Upper lobe of left lung (tissue), 6 donors: ENCODE measurements around the gene ADORA3. TPM values are rescaled to one million over a fixed set of nuclear protein-coding genes. Genes with fewer than 3 reads are reported as not detected.

Source experiments
- ATAC-seq, 2 donors: fragments of 200-7000 bp; cut with Tn5 transposase; one replicate each; pipeline ENCODE4 v1.9.1; 2022; ENCODE audit warnings: mild to moderate bottlenecking in 2 of 2, moderate library complexity in 2 of 2; ENCODE audit not compliant: low FRiP score in 2 of 2
- DNase-seq, 2 donors: peaks; one replicate each; pipeline ENCODE4 v3.0.0-alpha.2; 2019 to 2020
- H3K27ac ChIP-seq, 4 donors: fragments of 200-600 bp; sonication (generic); one replicate each; pipeline ENCODE4 v1.5.1; 2016 to 2019
- H3K27me3 ChIP-seq, 4 donors: fragments of 200-600 bp; sonication (generic); one replicate each; pipeline ENCODE4 v1.5.1; 2017 to 2019
- H3K36me3 ChIP-seq, 4 donors: fragments of 200-600 bp; sonication (generic); one replicate each; pipeline ENCODE4 v1.5.1; 2016 to 2019
- H3K4me1 ChIP-seq, 4 donors: fragments of 200-600 bp; sonication (generic); one replicate each; pipeline ENCODE4 v1.5.1; 2018 to 2019
- H3K4me3 ChIP-seq, 4 donors: fragments of 200-600 bp; sonication (generic); one replicate each; pipeline ENCODE4 v1.5.1; 2017 to 2019; ENCODE audit warnings: mild to moderate bottlenecking in 2 of 4, moderate library complexity in 1 of 4
- H3K9me3 ChIP-seq, 4 donors: fragments of 200-600 bp; sonication (generic); one replicate each; pipeline ENCODE4 v1.5.1; 2018 to 2019
- CTCF ChIP-seq, 6 experiments: fragments of 450-650 bp in 4 of 6; fragments of 200-600 bp in 2 of 6; sonication (generic) in 2 of 6; IDR thresholded peaks; one replicate each; pipeline ENCODE4 v1.5.1; 2016 to 2019; ENCODE audit warnings: antibody characterized with exemption in 6 of 6
- EP300 ChIP-seq, 4 donors: sonication (generic); formaldehyde crosslinking; IDR thresholded peaks; one replicate each; pipeline ENCODE4 v1.5.1; 2017; ENCODE audit warnings: antibody characterized with exemption in 4 of 4, control low read depth in 2 of 4
- POLR2A ChIP-seq, 4 donors: fragments of 450-650 bp; IDR thresholded peaks; one replicate each; pipeline ENCODE4 v1.5.1; 2016 to 2017; ENCODE audit warnings: antibody characterized with exemption in 4 of 4, mild to moderate bottlenecking in 2 of 4
- POLR2AphosphoS5 ChIP-seq, 2 donors: sonication (generic); formaldehyde crosslinking; IDR thresholded peaks; one replicate each; pipeline ENCODE4 v1.5.1; 2017; ENCODE audit warnings: antibody characterized with exemption in 2 of 2
- WGBS, 2 donors: methylation state at CpG; one replicate each; pipeline ENCODE4 v1.1.5; 2017 to 2018; 5-methylcytosine and 5-hydroxymethylcytosine counted together
- total RNA-seq, 6 donors: library from RNA; depleted of rRNA in 4 of 6; stranded (reverse); fragments of >200 nt in 4 of 6; gene quantifications; one replicate each; pipeline versions ENCODE4 v1.1.0 to v1.2.1, GENCODE V29; 2016 to 2021
- donor health status: DM: no; HTN: no; CAD: no; lungs with moderate emphysema.
- donor health status: DM: no; HTN: yes; CAD: no; lungs with severe emphysema.

ADORA3 gene
- total RNA-seq, 6 donors from 2014 or later = 2.1 to 10.0 (median 7.3) TPM

GRCh38 chr1:111501645-111502044, 1.8 kb downstream of the ADORA3 start:
- Histone ChIP-seq H3K9me3 (no peaks in the 10 kb centered on the region), H3K4me3 (peak overlapping the region in 1 of 4 donors; percentile 7), H3K27me3 (no peaks in the 10 kb centered on the region), H3K36me3 (no peaks in the 10 kb centered on the region), H3K4me1 (peaks cover 7 to 31% (median 19%) of the 10 kb centered on the region in 4 donors), H3K27ac (peak overlapping the region in 1 of 4 donors; percentile 3)
- TF ChIP-seq CTCF (IDR thresholded peaks at IDR 0.05) = no peak
- no peak for TF ChIP-seq POLR2AphosphoS5 (IDR thresholded peaks at IDR 0.05)
- no peak for TF ChIP-seq EP300 (IDR thresholded peaks at IDR 0.05)
- peak in 1 of 4 donors; percentile 55 for TF ChIP-seq POLR2A (IDR thresholded peaks at IDR 0.05)
- 71 to 78% methylated on average over 7 of the region's 7 CpGs for WGBS, 2 donors
- ATAC-seq (no peak), DNase-seq (no peak)

GRCh38 chr1:111499026-111499785, 4.2 kb downstream of the ADORA3 start:
- 85 to 92% methylated on average over 5 of the region's 5 CpGs for WGBS, 2 donors
- no peak for TF ChIP-seq CTCF (IDR thresholded peaks at IDR 0.05)
- TF ChIP-seq POLR2AphosphoS5 (IDR thresholded peaks at IDR 0.05) = no peak
- TF ChIP-seq EP300 (IDR thresholded peaks at IDR 0.05) = no peak
- no peak for TF ChIP-seq POLR2A (IDR thresholded peaks at IDR 0.05)
- DNase-seq = no peak
- no peak overlapping the region for H3K27ac ChIP-seq
- peaks cover 0 to 12% (median 7%) of the 10 kb centered on the region in 4 donors for H3K4me1 ChIP-seq
- no peaks in the 10 kb centered on the region for H3K27me3 ChIP-seq
- no peak for ATAC-seq
- no peak overlapping the region for H3K4me3 ChIP-seq
- no peaks in the 10 kb centered on the region for H3K36me3 ChIP-seq
- no peaks in the 10 kb centered on the region for H3K9me3 ChIP-seq

GRCh38 chr1:111497592-111497991, 5.8 kb downstream of the ADORA3 start:
- 65 to 72% methylated on average over 5 of the region's 5 CpGs for WGBS, 2 donors

GRCh38 chr1:111496398-111496797, 7.0 kb downstream of the ADORA3 start:
- WGBS, 2 donors = 85 to 92% methylated on average over 4 of the region's 4 CpGs
- Histone ChIP-seq H3K27ac (no peak overlapping the region), H3K4me3 (no peak overlapping the region), H3K4me1 (no peaks in the 10 kb centered on the region), H3K27me3 (no peaks in the 10 kb centered on the region), H3K36me3 (no peaks in the 10 kb centered on the region), H3K9me3 (no peaks in the 10 kb centered on the region)
- no peak for TF ChIP-seq POLR2A (IDR thresholded peaks at IDR 0.05)
- no peak for TF ChIP-seq POLR2AphosphoS5 (IDR thresholded peaks at IDR 0.05)
- no peak for TF ChIP-seq EP300 (IDR thresholded peaks at IDR 0.05)
- TF ChIP-seq CTCF (IDR thresholded peaks at IDR 0.05) = no peak
- no peak for ATAC-seq
- DNase-seq = no peak

More at GRCh38 chr1:111497592-111497991, 5.8 kb downstream of the ADORA3 start:
- peak in 1 of 2 donors; percentile 55 for ATAC-seq
- Histone ChIP-seq H3K9me3 (no peaks in the 10 kb centered on the region), H3K36me3 (no peaks in the 10 kb centered on the region), H3K4me3 (no peak overlapping the region), H3K27me3 (no peaks in the 10 kb centered on the region), H3K27ac (no peak overlapping the region), H3K4me1 (no peaks in the 10 kb centered on the region)
- no peak for DNase-seq
- TF ChIP-seq EP300 (IDR thresholded peaks at IDR 0.05) = no peak
- no peak for TF ChIP-seq POLR2A (IDR thresholded peaks at IDR 0.05)
- TF ChIP-seq POLR2AphosphoS5 (IDR thresholded peaks at IDR 0.05) = no peak
- no peak for TF ChIP-seq CTCF (IDR thresholded peaks at IDR 0.05)
